ENCODE data around the gene KRTAP12-4.

Gene KRTAP12-4

GRCh38 chr21:44656868-44657267, 2.4 kb upstream of the KRTAP12-4 start:
- TF ChIP-seq, protein P1, sequence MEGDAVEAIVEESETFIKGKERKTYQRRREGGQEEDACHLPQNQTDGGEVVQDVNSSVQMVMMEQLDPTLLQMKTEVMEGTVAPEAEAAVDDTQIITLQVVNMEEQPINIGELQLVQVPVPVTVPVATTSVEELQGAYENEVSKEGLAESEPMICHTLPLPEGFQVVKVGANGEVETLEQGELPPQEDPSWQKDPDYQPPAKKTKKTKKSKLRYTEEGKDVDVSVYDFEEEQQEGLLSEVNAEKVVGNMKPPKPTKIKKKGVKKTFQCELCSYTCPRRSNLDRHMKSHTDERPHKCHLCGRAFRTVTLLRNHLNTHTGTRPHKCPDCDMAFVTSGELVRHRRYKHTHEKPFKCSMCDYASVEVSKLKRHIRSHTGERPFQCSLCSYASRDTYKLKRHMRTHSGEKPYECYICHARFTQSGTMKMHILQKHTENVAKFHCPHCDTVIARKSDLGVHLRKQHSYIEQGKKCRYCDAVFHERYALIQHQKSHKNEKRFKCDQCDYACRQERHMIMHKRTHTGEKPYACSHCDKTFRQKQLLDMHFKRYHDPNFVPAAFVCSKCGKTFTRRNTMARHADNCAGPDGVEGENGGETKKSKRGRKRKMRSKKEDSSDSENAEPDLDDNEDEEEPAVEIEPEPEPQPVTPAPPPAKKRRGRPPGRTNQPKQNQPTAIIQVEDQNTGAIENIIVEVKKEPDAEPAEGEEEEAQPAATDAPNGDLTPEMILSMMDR (IDR thresholded peaks at IDR 0.05; ENCODE audit: low read depth, low read length, missing control alignments) = no peak
- no peak for DNase-seq (ENCODE audit: low read depth)
- no peak overlapping the region for H3K4me3 ChIP-seq (ENCODE audit: low read depth, low read length)
- in situ Hi-C loops (cut with HindIII; ENCODE audit: low sequenced_read_pairs) = no loop called here

DNA sequence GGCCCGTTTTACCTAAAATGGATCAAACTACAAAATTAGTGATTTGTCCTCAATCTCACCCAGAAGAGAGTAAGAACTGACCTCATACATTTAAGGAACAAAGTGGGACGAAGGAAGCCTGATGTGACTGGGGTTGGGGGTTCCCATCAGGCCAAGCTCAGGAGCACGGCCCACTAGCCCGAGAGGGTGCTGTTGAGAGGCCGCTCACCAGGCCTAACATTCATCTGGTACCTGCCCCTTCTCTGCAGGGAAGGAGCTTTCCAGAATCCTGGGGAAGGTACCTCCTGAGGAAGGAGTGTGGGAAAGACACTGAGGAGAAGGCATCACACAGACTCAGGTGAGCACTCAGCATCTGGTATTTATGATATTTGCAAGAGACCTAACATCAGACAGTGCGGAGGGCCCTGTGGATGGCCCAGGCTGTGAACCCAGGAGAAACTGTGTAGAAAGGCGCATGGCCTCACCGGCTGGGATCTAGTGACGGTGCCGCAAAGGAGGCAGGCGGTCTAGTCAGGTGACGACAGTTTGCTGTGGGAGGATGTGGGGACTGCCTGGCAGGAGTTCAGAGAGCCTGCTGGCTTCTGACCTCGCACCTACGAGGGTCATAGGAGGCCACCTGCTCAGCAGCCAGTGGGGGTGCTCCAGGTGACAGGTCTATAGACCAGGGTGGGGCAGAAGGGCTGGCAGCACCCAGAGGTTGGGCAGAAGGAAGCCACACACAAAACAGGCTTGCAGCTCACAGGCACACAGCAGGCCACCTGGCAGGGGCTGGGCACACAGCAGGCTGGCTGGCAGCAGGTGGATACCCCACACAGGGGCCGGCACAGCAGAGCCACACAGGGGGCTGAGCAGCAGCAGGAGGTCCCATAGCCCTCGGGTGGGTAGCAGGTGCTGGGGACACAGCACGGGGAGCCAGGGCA, 543 bp downstream of the KRTAP12-4 start:
- DNase-seq (ENCODE audit: low read depth) = no peak
- H3K4me3 ChIP-seq (ENCODE audit: low read depth, low read length) = no peak overlapping the region
- in situ Hi-C loops (cut with HindIII; ENCODE audit: low sequenced_read_pairs) = no loop called here
- TF ChIP-seq, protein P1 (IDR thresholded peaks at IDR 0.05; ENCODE audit: low read depth, low read length, missing control alignments) = no peak

GRCh38 chr21:44653123-44653522, 1.3 kb downstream of the KRTAP12-4 start:
- DNase-seq (ENCODE audit: low read depth) = no peak
- in situ Hi-C loops (cut with HindIII; ENCODE audit: low sequenced_read_pairs) = no loop called here
- no peak overlapping the region for H3K4me3 ChIP-seq (ENCODE audit: low read depth, low read length)
- TF ChIP-seq, protein P1 (IDR thresholded peaks at IDR 0.05; ENCODE audit: low read depth, low read length, missing control alignments) = no peak

GRCh38 chr21:44650973-44651675, 3.3 kb downstream of the KRTAP12-4 start:
- TF ChIP-seq, protein P1 (IDR thresholded peaks at IDR 0.05; ENCODE audit: low read depth, low read length, missing control alignments) = no peak
- in situ Hi-C loops (cut with HindIII; ENCODE audit: low sequenced_read_pairs) = no loop called here
- H3K4me3 ChIP-seq (ENCODE audit: low read depth, low read length) = no peak overlapping the region
- no peak for DNase-seq (ENCODE audit: low read depth)

DNA sequence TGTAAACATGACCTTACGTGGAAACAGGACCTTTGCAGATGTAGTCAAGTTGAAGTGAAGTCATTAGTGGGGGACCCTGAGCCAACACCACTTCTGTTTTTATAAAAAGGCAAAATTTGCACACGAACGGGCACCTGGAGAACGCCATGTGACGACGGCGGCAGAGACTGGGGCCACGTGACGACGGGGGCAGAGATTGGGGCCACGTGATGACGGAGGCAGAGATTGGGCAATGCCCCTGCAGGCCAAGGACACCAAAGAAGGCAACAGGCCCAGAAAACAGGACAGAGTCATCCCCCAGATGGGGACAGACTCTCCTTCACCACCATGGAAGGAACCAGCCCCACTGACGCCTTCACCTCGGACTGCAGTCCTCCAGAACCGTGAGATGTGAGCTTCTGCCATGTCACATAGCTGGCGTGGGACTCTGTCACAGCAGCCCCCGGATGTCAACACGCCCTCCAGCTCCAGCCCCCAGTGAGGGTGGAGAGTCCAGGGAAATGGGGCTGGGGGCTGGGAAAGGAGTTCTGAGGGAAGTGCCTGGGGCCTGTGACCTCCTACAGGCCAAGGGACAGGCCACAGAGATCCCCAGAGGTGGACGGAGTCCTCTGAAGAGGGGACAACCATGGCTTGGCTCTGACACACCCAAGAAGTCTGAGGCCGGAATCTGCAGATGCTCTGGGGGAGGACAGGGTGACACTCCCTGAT, 4.0 kb downstream of the KRTAP12-4 start:
- H3K4me3 ChIP-seq (ENCODE audit: low read depth, low read length) = no peak overlapping the region
- DNase-seq (ENCODE audit: low read depth) = no peak
- TF ChIP-seq, protein P1 (IDR thresholded peaks at IDR 0.05; ENCODE audit: low read depth, low read length, missing control alignments) = no peak
- in situ Hi-C loops (cut with HindIII; ENCODE audit: low sequenced_read_pairs) = no loop called here

GRCh38 chr21:44649521-44650100, 4.8 kb downstream of the KRTAP12-4 start:
- TF ChIP-seq, protein P1 (IDR thresholded peaks at IDR 0.05; ENCODE audit: low read depth, low read length, missing control alignments) = no peak
- in situ Hi-C loops (cut with HindIII; ENCODE audit: low sequenced_read_pairs) = loop anchor here (5.0 kb wide), 1 partner anchor 43 kb away; no protein-coding TSS in a partner anchor
- H3K4me3 ChIP-seq (ENCODE audit: low read depth, low read length) = no peak overlapping the region
- no peak for DNase-seq (ENCODE audit: low read depth)
